Measurements from ENCODE around the gene BAHD1. TPM values are rescaled to one million over a fixed set of nuclear protein-coding genes. Genes with fewer than 3 reads are reported as not detected.

Gene BAHD1
- total and polyA plus RNA-seq, 2 experiments from 2014 or later: 11.2 to 40.1 TPM

DNA sequence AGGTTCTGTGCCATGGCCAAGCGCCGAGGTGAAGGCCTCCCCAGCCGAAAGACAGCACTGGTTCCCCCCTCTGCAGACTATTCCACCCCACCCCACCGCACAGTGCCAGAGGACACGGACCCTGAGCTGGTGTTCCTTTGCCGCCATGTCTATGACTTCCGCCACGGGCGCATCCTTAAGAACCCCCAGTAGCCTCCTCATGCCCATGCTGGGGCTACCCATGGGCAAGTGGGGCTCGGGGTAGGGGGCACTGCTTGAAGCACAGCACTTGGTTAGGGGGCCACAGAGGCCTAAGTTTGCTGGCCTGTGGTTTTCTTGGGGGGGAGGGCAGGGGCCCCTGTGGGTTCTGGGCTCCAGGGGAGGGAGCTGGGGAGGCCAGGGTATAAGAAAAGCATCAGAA is 25.2 kb downstream of the BAHD1 start (continued):
- no peak for TF ChIP-seq CREB1 (CRISPR knock-in tag; IDR thresholded peaks at IDR 0.05; ENCODE audit: low read depth)
- TF ChIP-seq, protein P1, sequence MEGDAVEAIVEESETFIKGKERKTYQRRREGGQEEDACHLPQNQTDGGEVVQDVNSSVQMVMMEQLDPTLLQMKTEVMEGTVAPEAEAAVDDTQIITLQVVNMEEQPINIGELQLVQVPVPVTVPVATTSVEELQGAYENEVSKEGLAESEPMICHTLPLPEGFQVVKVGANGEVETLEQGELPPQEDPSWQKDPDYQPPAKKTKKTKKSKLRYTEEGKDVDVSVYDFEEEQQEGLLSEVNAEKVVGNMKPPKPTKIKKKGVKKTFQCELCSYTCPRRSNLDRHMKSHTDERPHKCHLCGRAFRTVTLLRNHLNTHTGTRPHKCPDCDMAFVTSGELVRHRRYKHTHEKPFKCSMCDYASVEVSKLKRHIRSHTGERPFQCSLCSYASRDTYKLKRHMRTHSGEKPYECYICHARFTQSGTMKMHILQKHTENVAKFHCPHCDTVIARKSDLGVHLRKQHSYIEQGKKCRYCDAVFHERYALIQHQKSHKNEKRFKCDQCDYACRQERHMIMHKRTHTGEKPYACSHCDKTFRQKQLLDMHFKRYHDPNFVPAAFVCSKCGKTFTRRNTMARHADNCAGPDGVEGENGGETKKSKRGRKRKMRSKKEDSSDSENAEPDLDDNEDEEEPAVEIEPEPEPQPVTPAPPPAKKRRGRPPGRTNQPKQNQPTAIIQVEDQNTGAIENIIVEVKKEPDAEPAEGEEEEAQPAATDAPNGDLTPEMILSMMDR (conservative IDR thresholded peaks at IDR 0.05; ENCODE audit: low read depth in 2 of 2): no peak

DNA sequence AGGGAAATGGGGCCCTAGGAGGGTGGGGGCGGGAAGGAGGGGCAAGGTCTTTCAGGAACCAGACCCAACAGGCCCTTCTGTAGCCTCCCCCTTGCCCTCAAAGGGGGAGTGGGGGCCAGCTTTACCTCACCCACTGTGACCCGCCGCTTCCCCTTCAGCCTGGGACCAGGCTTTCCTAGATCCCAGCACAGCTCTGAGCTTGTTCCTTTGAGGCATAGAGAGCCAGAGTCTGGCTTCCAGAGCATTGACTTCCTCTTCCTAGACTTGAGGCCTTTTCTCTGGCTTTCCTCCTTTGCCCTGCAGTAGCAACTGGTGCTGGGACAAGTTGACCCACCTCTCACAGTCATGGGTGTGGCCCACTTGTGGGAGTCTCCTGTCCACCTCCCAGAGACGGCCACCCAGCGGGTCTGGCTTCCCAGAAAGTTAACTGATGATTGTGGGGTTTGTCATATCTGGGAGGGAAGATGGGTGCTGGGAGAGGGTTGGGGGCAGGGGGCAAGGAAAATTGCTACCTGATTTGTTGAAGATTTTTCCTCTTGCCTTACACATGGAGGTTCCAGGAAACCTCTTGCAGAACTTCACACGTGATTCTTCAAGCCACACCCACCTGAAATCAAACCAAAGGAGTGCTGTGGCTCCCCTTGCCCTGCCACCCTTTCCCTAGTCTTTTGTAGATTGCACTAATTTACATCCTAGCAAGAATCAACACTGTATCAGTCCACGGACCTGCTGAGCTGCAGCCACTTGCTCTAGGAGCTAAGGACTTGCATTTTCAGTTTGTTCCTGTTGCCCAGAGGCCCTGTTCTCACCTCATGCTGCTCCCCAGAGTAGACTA is 25.9 kb downstream of the BAHD1 start:
- no peaks in the 10 kb centered on the region for H3K9me2 ChIP-seq (ENCODE audit: insufficient read depth)
- DNase-seq (ENCODE audit: low spot score) (no peak), ATAC-seq (no peak)
- no peak overlapping the region for H2AFZ ChIP-seq
- H3F3A ChIP-seq (replicated peaks; ENCODE audit: low read depth): peaks cover 20% of the 10 kb centered on the region
- H3K79me2 ChIP-seq (replicated peaks; ENCODE audit: insufficient read depth): 0 out of 2 replicates have a peak, but pooled peaks cover 3% of the 10 kb centered on the region
- H3K27ac Mint-ChIP-seq: no peak overlapping the region
- no peak overlapping the region for H3K27ac ChIP-seq (ENCODE audit: low read depth)
- H3K36me3 ChIP-seq (ENCODE audit: insufficient read depth): peaks cover 8% of the 10 kb centered on the region; the same call in 1 of the 2 replicates
- peaks cover 10% of the 10 kb centered on the region for H3K4me1 ChIP-seq (ENCODE audit: insufficient read depth)
- peaks cover 20% of the 10 kb centered on the region for H4K20me1 ChIP-seq (replicated peaks; ENCODE audit: insufficient read depth)
- peaks cover 53% of the 10 kb centered on the region for H3K36me3 Mint-ChIP-seq (ENCODE audit: low read depth)
- H3K4me1 Mint-ChIP-seq: peaks cover 14% of the 10 kb centered on the region
- no peak overlapping the region for H3K4me3 ChIP-seq
- H3K4me2 ChIP-seq: no peak overlapping the region
- H3K4me3 Mint-ChIP-seq: no peak overlapping the region
- no peaks in the 10 kb centered on the region for H3K27me3 ChIP-seq (ENCODE audit: insufficient read depth)
- H3K9me3 Mint-ChIP-seq: no peaks in the 10 kb centered on the region
- peaks cover 8% of the 10 kb centered on the region for H3K27me3 Mint-ChIP-seq (ENCODE audit: insufficient read depth, low read depth, poor library complexity)
- TF ChIP-seq ZNF114 (CRISPR knock-in tag; IDR thresholded peaks at IDR 0.05) (no peak), EZH2 (IDR thresholded peaks at IDR 0.05; ENCODE audit: low read depth, unreplicated experiment) (no peak), CREB1 (CRISPR knock-in tag; IDR thresholded peaks at IDR 0.05; ENCODE audit: low read depth) (no peak), STAT1 (IDR thresholded peaks at IDR 0.05; ENCODE audit: unreplicated experiment) (no peak), ZNF331 (CRISPR knock-in tag; IDR thresholded peaks at IDR 0.05; ENCODE audit: low read depth) (no peak), POLR2AphosphoS5 (IDR thresholded peaks at IDR 0.05; ENCODE audit: low read depth) (no peak)
- TF ChIP-seq, protein P2, sequence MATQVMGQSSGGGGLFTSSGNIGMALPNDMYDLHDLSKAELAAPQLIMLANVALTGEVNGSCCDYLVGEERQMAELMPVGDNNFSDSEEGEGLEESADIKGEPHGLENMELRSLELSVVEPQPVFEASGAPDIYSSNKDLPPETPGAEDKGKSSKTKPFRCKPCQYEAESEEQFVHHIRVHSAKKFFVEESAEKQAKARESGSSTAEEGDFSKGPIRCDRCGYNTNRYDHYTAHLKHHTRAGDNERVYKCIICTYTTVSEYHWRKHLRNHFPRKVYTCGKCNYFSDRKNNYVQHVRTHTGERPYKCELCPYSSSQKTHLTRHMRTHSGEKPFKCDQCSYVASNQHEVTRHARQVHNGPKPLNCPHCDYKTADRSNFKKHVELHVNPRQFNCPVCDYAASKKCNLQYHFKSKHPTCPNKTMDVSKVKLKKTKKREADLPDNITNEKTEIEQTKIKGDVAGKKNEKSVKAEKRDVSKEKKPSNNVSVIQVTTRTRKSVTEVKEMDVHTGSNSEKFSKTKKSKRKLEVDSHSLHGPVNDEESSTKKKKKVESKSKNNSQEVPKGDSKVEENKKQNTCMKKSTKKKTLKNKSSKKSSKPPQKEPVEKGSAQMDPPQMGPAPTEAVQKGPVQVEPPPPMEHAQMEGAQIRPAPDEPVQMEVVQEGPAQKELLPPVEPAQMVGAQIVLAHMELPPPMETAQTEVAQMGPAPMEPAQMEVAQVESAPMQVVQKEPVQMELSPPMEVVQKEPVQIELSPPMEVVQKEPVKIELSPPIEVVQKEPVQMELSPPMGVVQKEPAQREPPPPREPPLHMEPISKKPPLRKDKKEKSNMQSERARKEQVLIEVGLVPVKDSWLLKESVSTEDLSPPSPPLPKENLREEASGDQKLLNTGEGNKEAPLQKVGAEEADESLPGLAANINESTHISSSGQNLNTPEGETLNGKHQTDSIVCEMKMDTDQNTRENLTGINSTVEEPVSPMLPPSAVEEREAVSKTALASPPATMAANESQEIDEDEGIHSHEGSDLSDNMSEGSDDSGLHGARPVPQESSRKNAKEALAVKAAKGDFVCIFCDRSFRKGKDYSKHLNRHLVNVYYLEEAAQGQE (IDR thresholded peaks at IDR 0.05; ENCODE audit: unreplicated experiment): no peak
- TF ChIP-seq, protein P3, sequence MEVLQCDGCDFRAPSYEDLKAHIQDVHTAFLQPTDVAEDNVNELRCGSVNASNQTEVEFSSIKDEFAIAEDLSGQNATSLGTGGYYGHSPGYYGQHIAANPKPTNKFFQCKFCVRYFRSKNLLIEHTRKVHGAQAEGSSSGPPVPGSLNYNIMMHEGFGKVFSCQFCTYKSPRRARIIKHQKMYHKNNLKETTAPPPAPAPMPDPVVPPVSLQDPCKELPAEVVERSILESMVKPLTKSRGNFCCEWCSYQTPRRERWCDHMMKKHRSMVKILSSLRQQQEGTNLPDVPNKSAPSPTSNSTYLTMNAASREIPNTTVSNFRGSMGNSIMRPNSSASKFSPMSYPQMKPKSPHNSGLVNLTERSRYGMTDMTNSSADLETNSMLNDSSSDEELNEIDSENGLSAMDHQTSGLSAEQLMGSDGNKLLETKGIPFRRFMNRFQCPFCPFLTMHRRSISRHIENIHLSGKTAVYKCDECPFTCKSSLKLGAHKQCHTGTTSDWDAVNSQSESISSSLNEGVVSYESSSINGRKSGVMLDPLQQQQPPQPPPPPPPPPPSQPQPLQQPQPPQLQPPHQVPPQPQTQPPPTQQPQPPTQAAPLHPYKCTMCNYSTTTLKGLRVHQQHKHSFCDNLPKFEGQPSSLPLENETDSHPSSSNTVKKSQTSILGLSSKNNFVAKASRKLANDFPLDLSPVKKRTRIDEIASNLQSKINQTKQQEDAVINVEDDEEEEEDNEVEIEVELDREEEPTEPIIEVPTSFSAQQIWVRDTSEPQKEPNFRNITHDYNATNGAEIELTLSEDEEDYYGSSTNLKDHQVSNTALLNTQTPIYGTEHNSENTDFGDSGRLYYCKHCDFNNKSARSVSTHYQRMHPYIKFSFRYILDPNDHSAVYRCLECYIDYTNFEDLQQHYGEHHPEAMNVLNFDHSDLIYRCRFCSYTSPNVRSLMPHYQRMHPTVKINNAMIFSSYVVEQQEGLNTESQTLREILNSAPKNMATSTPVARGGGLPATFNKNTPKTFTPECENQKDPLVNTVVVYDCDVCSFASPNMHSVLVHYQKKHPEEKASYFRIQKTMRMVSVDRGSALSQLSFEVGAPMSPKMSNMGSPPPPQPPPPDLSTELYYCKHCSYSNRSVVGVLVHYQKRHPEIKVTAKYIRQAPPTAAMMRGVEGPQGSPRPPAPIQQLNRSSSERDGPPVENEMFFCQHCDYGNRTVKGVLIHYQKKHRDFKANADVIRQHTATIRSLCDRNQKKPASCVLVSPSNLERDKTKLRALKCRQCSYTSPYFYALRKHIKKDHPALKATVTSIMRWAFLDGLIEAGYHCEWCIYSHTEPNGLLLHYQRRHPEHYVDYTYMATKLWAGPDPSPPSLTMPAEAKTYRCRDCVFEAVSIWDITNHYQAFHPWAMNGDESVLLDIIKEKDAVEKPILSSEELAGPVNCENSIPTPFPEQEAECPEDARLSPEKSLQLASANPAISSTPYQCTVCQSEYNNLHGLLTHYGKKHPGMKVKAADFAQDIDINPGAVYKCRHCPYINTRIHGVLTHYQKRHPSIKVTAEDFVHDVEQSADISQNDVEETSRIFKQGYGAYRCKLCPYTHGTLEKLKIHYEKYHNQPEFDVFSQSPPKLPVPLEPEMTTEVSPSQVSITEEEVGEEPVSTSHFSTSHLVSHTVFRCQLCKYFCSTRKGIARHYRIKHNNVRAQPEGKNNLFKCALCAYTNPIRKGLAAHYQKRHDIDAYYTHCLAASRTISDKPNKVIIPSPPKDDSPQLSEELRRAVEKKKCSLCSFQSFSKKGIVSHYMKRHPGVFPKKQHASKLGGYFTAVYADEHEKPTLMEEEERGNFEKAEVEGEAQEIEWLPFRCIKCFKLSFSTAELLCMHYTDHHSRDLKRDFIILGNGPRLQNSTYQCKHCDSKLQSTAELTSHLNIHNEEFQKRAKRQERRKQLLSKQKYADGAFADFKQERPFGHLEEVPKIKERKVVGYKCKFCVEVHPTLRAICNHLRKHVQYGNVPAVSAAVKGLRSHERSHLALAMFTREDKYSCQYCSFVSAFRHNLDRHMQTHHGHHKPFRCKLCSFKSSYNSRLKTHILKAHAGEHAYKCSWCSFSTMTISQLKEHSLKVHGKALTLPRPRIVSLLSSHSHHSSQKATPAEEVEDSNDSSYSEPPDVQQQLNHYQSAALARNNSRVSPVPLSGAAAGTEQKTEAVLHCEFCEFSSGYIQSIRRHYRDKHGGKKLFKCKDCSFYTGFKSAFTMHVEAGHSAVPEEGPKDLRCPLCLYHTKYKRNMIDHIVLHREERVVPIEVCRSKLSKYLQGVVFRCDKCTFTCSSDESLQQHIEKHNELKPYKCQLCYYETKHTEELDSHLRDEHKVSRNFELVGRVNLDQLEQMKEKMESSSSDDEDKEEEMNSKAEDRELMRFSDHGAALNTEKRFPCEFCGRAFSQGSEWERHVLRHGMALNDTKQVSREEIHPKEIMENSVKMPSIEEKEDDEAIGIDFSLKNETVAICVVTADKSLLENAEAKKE (CRISPR knock-in tag; IDR thresholded peaks at IDR 0.05): no peak
- TF ChIP-seq, protein P1 (conservative IDR thresholded peaks at IDR 0.05; ENCODE audit: low read depth in 2 of 2): no peak

Data from GM23338 (cell line).